DMS153 treated with DMSO at 0.1 percent for 48 hours (cell line): ENCODE measurements around the gene SSBP4.

Experiments
- DNase-seq: peaks from one replicate; lab custom pipeline; 2025; ENCODE audit not compliant: unreplicated experiment; lab: John Stamatoyannopoulos, UW

SSBP4 gene

DNA sequence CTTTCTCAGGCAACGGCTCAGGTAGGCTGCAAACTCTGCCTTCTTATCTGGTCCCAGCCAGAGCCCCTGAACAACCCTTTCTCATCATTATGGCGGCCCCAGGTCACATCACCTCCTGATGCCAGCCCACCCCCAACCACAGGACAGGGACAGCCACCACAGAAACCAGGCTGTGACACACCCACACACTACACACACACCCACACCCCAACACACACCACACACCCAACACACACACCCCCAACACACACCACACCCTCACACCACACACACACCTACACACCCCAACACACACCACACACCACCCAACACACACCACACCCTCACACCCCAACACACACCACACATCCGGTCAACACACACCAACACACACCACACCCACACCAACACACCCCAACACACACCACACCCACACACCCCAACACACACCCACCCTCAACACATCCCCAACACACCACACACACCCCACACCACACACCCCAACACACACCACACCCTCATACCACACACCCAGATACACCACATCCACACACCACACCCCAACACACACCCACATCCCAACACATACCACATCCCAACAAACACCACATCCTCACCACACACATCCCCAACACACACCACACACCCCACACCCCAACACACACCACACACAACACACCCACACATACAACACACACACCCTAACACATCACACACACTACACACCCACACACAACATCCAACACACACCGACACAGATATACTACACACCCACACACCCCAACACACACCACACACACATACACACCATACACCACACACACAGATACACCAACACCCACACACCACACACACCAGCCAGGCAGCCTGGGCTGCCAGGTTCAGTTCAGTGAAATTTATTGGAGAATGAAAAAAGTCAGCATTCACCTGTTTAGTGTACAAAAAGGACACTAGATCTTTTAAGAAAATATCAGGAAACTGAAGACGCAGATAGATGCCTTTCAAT, 22.9 kb downstream of the SSBP4 start:
- DNase-seq, result no peak

DNA sequence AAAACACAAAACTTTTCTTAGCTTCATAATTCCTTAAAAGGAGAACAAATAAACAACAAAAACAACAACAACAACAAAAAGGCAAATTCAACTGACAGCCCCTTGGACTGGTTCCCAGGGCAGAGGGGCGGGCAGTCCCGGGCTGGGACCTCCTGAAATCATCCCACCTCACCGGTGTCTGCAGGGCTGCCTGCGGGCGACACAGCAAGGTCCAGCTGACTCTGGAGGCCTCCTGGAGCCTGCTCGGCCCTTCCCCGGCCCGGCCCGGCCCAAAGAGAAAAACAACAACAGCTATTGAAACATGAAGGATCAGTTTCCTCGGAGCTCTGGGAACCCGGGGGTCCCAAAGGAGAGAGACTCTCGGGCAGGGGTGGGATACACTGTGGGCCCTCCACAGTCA, 23.7 kb downstream of the SSBP4 start:
- DNase-seq, result no peak

DNA sequence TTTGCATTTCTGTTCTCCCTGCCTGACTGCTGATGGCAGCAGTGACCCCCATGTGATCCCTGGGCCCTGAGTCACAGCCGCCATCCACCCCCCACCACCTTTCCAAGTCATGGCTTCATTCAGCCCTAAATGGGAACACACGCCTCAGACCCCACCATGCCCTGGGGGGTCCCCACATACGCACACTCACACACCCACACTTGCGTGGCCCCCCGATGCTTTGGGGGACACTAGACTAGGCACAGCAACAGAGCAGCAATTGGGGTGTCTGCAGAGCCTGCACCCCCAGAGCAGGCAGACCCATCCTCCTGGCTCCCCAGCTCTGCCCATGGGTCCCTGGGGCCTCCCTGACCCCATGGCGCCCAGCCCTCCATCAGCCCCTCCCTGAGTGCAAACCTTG, 24.2 kb downstream of the SSBP4 start:
- no peak for DNase-seq

DNA sequence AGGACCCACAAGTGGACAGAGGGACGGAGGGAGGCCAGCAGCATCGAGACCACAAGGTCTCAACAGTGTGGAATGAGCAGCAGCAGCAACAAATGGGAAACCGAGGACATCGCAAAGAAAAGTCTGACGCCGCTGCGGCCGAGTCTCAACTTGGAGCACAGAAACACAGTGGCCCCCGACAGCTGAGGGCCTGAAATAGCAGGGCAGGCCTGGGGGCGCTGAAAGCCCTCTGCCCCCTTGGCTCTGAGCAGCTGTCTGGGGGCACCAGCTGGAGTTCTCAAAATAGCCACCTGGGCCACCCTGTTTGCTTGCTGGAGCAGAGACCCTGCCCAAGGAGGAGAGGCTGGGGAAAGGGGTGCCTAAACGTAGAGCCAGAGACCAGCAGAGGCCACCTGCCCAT, 24.6 kb downstream of the SSBP4 start:
- no peak for DNase-seq

DNA sequence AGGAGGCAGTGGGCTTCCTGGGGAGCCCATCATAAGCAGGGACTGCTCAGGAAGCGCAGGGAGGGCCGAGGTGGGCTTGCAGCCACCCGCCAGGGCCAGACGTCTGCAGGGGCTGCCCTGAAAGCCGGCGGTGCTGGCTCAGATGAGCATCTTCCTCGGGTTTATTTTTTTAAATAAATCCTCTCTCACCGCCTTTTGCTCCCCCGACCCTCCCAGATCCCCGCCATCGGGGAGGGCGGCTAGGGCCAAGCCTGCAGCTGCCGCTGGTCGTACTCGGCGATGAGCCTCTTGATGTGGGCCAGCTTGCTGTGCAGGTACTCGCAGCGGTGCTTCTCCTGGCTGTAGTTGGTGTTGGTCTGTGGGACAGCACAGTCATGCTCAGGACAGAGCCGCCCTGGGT, 25.3 kb downstream of the SSBP4 start:
- DNase-seq, result no peak

DNA sequence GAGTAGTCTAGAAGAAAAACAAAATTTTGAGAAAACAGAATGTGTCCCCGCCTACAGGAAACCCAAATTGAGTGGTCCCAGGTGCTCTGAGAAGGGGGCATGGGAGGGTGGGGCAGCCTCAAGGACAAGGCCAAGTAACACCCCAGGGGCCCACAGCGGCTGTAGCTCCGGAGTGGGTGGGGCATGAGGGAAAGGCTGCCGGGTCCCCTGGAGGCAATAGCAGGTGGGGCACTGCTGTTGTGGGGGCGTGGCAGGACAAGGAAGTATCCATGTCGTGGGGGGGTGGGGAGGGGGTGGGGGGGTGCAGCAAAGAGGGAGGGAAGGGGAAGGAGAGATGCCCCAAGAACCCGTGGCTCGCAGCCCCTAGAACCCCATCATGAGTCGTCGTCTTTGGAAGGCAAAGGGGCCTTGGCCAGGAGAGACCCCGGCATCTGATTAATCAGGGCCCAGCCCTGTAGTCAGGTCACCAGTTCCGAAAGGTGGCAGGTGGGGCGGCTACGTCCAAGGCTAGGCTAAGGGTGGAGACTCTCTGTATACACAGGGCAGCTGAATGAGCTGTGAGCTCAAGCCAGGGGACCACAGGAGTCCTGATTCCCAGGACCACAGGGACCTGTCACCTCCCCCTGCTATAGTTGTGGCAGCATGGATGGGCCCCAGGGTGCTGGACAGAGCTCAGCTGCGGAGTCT, 26.2 kb downstream of the SSBP4 start:
- DNase-seq, result no peak

DNA sequence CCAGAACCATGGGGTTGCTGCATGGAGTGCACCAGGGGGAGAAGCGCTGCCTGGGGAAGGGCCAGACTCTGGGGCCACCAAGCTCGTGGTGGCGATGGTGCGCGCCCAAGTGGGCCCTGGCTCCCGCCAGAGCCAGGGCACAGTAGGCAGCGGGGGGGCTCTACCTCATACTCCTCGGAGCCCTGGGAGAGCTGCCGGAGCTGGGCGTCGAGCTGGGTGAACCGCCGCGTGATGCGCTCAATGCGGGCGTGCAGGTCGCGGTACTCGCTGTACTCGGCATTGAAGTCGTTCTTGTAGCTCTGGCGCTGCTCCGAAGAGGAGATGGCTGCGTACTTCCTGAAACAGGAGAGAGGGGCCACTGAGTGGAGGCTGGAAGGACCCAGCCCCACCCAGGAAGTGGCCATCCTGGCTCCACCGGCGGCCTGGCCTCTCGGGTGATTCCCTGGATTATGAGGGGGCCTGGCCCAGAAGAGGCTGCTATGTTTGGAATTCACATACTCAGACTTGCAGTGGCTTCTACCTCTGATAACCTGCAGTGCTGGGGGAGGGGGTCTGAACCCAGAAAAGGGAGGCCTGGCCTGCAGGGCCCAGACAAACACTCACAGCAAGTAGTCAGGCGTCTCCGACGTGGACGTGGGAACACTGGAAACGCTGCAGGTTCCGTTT, 27.1 kb downstream of the SSBP4 start:
- no peak for DNase-seq

DNA sequence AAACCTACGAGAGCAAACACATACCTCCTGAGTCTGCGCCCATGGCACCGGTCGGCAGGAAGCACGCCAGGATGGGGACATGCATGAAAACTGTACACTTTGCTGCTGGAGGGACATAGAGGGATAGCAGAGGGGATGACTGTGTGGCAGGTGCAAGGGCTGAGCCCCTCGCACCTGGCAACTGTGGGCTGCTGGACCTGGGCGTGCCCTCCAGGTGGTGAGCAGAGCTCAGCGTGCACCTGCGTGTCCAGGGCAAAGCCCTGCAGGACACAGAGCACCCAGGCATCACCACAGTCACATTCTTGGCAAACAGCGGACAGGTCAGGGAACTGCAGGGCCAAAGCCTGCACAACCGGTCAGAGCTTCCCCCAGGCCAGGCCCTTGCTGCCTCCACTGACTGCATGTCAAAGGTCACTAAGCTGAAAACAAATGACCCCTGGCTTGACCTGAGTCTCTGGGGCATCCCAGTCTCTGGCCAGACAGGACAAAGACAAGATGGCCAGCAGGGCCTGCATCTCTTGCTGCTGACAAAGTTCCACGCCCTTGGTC, 27.7 kb downstream of the SSBP4 start:
- DNase-seq, result no peak

DNA sequence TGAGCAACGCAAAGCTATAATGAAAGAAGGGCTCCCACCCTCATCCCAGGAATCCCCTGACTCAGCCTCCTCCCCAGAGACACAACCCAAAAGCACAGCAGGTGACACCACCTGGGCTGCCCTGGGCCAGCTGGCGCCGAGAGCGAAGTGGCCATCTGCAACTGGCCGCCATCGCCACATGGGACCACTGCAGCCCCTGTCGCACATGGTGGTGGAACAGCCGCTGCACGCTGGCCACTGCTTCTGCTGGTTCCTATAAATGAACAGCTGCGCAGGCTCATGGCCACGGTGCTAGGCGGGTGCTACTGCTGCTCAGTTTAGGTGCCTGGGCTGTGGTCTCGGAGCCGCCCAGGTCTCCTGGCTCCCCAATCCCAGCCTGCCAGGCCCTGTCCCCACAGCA, 30.4 kb downstream of the SSBP4 start:
- no peak for DNase-seq

DNA sequence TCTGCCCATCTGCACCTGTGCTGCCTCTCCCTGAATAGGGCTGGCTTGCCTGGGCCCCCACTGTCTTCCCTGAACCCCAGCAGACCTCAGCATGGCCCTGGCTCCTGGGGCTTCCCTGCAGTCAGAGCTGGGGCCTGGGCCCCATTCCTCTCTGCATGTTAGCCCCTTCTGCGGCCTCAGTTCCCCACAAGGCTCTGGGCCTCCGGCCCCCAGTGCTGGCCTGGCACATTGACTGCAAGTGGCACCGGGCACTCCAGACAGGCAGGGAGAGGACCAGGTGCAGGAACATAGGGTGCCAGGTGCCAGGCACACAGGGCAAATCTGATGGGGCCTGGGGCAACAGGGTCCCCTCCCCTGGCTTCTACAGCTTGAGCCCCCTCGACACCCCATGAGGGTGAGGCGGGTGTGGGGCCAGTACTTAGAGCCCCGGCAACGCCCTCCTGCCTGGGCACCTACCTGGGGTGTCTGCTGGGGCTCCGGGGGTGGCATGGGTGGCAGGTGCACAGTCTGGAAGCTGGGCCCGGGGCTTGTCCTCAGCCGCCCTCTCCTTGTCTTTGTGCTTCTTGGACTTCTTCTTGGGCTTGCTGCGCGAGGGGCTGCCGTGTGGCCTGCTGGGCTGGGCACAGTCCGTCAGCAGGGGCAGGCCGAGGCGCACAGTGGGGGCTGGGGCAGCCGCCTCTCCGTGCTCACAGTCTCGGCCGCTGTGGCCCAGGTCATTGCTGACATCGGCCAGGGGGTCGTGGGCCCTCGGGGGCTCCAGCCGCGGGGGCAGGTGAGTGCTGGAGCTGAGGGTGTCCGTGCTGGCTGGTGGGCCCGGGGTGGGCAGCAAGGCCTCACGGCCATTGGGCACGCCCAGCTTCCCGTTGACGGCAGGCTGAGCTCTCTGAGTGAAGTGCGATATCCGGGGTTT, 31.1 kb downstream of the SSBP4 start:
- DNase-seq, result no peak

DNA sequence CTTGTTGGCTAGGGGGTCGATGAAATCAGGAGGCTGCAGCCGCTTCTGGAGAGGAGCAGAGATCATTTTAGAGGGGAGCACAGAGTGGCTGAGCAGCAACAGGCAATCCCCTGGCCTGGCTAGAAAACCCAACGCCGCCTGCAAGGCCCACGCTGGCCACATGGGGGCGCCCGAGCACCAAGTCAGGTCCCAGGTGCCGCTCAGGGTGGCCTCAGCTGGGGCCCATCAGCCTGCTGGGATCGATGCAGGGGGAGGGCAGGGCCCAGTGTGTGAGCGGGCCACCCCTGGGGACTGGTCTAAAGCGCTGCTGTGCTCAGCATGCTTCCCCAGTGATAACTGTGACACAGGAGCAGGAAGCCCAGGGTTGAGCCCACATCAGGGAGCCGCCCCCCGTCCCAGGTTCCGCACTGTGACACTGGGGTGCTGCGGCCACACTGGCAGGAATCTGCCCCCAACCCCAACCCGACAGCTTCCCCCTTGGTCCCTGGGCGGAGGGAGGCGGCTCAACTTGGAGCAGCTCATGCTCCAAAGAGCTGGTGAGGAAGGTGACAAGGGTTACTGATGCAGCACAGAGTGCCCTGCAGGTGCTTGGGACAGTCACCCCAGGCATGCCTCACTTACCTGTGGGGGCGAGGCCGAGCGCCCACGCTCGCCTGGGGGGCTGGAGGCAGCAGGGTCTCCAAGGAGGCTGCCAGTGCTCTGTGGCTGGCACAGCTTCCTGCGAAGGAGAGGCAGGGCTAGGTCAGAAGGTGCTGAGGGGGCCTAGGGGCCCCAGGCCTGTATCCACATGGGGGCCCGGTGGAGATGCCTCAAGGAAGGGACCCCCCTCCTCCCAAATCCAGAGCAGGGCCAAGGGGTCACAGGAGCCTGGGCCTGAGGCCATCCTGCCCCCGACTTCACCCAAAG, 32.0 kb downstream of the SSBP4 start:
- DNase-seq, result peak; percentile 60

DNA sequence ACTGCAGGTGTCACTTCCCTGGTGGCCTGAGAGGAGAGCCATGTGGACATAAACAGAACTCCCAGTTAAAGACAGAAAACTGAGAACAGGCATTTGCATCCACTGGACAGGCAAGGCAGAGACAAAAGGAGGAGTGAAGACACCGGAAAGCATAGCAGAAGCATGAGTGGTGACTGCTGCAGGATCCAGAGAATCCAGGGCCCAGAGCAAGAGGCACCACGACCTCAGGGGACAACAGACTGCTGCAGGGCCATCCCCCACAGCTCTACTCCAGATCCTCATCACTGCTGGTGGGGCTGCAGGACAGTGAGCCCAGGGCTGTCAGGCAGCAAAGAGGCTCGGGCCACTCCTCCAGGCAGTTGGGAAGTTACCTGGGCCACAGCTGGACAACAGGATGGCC, 33.2 kb downstream of the SSBP4 start:
- no peak for DNase-seq

DNA sequence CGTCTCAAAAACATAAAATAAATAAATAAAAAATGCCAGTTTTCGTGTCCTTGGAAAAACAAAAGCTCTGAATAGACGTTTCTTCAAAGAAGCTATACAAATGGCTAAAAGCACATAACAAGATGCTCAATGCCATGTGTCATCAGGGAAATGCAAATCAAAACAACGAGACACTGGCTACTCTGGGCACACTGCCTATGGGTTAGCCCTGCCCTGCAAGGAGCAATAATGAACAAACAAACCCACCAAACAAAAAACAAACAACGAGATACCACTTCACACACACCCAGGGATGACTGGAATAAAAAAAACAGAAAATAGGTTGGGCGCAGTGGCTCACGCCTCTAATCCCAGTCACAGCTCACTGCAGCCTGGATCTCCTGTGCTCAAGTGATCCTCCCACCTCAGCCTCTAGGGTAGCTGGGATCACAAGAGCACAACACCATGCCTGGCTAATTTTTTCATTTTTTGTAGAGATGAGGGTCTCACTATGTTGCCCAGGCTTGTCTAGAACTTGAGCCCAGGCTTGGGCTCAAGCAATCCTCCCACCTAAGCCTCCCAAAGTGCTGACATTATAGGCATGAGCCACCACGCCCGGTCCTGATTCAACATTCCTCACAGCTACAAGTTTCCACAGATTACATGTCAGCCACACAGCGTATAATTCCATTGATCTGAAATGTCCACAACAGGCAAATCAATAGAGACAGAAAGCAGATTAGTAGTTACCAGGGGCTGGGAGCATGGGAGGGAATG, 34.2 kb downstream of the SSBP4 start:
- no peak for DNase-seq

DNA sequence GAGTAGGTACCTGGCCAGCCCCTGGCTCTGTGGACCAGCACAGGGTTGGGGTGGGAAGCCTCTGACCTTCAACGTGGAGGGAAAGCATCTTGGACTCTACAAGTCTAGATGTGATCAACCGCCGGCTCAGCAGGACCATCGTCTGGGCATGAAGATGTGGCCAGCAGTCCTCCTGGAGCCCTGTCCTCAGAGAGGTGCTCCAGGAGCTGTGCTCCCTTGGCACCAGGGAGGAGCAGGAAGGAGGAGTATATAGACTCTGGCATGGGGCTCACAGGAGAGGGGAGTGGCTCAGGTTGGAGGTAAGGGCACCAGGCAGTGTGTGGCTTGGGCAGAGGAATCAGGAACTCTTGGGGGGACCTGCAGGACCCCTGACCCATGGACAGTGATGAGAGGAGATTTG, 37.1 kb downstream of the SSBP4 start:
- no peak for DNase-seq

DNA sequence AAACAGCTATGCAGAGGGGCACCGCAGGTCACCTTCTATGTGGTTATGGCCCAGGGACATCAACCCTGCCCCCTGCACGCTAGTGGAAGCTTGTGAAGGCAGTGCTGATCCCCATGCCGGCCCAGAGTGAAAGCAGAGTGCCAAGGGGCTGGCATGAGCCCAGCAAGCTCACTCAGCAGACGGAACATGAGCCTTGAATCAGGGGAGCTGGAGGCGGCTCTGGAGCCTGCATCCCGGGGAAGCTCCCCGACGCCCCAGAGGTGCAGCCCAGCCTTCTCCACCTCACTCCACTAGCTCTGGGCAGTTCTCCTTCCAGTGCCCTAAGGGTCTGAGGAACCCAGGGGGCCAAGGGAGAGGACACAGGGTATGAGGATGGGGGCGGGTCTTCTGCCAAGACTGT, 37.8 kb downstream of the SSBP4 start:
- no peak for DNase-seq

DNA sequence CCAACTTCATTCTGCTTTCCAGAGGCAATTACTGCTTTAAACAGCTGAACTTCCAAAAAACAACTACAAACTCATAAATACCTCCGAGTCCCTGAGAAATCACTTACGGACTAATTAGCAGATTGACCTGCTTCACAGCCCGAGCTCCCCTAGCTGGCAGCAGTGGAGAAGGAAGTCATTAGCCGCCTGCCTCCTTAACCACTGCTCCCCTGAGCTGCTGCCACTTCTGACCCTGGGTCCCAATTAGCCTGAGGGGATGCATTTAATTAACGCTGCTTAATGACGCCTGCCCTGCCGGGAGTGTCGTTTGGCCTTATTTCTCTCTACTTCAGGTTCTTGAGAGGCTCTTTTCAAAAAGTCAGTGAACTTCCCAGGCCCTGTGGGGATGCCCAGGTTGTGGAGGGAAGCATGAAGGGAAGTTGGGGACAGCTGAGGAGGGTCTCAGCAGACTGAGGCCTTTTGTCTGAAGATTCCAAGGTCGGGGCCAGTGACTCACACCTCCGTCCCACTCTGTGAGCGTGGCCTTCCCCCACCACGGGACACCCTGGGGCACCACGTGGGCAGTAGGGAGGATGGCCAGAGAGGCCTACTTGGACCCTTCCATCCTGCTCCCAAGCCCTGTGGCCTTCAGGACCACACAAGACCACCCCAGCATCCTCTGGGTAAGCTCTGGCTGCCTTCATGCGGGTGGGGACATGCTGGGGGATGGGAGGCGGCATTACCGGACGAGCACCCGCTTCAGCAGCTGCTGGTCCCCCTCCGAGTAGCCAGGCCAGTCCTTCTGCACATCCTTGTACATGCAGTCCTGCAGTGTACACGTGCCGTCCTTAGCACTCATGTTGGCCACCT, 38.5 kb downstream of the SSBP4 start:
- DNase-seq, result no peak

DNA sequence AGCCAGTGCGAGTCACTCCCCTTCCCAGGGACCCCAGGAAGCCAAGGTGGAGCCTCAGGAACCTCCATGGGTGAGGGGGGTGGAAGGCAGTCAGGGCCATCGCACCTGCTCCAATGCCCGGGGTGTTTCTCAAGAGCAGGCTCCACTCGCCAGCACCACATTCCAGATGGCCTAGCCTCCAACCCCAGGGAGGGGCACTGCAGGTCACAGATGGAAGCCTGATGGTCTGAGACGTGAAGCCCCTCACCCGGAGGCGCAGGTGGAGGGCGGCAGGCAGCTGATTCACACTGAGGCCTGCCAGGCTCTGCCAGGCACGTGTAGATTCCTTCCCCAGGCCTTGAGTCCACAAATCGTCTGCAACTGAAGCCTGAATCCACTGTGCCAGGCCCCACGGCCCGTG, 41.7 kb downstream of the SSBP4 start:
- DNase-seq, result no peak

DNA sequence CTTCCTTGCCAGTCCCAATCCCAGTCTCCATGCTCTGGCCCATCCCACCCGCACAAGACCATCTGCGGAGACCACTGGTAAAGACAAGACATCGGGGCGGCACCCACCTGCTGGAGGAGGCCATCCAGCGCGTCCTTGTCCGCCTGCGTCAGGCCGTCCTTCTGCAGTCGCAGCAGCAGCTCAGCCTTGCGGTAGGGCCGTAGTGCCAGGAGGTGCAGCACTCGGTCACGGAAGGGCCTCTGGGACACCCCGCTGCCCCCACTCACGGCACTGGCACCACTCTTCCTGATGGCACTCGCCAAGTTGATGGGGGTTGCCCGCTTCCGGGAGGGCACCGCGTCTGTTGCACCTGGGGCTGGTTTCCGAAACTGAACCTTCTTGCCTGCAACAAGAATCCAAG, 42.3 kb downstream of the SSBP4 start:
- DNase-seq, result no peak
